GM13976 (cell line): ENCODE data around the gene AFMID.

Experiments used
- DNase-seq: peaks from one replicate; pipeline ENCODE4 v3.0.0; 2012; ENCODE audit warnings: low spot score
- in situ Hi-C: fragments of 300-500 bp; cut with MboI; formaldehyde crosslinking; loops from one replicate; pipeline ENCODE4 v1.12.0; 2022; ENCODE audit warnings: low sequenced_read_pairs, mixed read lengths, inconsistent platforms; ENCODE audit not compliant: unreplicated experiment
- TF ChIP-seq, protein P1 (sequence below): IDR thresholded peaks from 2 replicates; pipeline ENCODE4 v1.5.1; 2012; ENCODE audit warnings: borderline replicate concordance, mild to moderate bottlenecking; ENCODE audit not compliant: insufficient read depth; ENCODE audit errors: extremely low read depth, missing control alignments, control extremely low read depth

The AFMID gene

DNA sequence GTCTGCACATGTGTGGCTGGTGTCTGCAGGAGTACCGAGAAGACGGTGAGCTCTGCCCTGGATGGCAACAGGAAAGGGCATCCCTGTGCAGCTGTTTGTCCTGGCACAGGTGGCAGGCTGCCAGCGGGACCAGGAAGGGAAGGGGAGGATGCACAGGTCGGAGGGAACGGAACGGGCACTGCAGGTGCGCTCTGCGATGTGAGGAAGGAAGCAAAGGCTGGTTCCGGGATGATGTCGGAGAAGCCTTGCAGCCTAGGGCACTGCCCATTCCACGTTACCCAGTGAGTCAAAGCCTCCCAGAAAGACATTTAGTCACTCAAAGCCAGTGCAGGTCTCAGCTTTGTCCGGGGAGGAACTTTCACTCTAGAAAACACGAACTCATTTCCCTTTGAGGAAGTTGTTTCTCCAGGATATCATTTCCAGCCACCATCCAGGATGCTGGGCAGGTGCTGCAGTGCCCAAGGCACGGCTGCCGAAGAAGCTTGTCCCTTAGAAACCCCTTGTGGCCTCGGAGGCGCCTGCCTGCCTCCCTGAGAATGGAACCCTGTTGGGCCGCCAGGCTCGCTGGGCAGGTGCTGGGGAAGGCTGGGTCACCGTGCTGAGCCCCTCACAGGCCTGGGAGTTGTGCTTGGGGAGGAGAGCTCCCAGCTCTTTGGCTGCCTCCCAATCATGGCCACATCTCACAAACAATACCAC is 39.7 kb downstream of the AFMID start:
- TF ChIP-seq, protein P1, sequence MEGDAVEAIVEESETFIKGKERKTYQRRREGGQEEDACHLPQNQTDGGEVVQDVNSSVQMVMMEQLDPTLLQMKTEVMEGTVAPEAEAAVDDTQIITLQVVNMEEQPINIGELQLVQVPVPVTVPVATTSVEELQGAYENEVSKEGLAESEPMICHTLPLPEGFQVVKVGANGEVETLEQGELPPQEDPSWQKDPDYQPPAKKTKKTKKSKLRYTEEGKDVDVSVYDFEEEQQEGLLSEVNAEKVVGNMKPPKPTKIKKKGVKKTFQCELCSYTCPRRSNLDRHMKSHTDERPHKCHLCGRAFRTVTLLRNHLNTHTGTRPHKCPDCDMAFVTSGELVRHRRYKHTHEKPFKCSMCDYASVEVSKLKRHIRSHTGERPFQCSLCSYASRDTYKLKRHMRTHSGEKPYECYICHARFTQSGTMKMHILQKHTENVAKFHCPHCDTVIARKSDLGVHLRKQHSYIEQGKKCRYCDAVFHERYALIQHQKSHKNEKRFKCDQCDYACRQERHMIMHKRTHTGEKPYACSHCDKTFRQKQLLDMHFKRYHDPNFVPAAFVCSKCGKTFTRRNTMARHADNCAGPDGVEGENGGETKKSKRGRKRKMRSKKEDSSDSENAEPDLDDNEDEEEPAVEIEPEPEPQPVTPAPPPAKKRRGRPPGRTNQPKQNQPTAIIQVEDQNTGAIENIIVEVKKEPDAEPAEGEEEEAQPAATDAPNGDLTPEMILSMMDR = no peak
- in situ Hi-C loops = no loop called here
- DNase-seq = no peak

DNA sequence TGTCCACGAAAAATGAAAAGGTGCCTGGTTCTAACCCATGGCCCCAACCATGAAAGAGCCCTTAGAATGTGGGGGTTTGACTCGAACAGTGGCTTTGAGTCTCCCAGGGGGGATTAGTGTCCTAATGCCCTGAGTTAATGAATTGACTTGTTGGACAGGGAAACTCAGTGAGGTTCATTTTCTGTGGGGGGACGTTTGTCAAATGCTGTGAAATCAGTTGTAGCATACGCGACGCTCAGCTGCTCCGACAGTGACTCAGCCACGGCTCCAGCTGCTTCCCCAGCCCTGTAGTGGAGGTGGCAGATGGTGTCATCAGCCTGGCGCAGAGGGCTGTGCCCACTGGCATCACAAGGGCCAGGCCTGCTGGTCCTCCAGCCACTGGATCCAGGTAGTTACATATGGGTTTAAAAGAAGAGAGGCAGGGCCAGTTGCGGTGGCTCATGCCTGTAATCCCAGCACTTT is 40.3 kb downstream of the AFMID start:
- TF ChIP-seq, protein P1 = no peak
- in situ Hi-C loops = no loop called here
- no peak for DNase-seq

DNA sequence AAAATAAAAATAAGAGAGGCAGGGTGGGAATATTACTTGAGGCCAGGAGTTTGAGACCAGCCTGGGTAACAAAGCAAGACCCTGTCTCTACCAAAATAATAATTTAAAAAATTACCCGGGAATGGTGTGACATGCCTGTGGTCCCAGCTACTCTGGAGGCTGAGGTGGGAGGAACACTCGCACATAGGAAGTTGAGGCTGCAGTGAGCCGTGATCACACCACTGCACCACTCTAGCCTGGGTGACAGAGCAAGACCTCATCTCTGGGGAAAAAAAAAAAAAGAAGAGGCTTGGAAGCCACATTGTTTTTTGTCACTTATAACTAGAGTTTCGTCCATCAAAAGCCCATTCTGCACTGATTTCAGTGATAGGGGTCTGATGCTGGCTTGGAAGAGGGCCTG is 41.0 kb downstream of the AFMID start:
- in situ Hi-C loops = no loop called here
- no peak for DNase-seq
- TF ChIP-seq, protein P1 = no peak

DNA sequence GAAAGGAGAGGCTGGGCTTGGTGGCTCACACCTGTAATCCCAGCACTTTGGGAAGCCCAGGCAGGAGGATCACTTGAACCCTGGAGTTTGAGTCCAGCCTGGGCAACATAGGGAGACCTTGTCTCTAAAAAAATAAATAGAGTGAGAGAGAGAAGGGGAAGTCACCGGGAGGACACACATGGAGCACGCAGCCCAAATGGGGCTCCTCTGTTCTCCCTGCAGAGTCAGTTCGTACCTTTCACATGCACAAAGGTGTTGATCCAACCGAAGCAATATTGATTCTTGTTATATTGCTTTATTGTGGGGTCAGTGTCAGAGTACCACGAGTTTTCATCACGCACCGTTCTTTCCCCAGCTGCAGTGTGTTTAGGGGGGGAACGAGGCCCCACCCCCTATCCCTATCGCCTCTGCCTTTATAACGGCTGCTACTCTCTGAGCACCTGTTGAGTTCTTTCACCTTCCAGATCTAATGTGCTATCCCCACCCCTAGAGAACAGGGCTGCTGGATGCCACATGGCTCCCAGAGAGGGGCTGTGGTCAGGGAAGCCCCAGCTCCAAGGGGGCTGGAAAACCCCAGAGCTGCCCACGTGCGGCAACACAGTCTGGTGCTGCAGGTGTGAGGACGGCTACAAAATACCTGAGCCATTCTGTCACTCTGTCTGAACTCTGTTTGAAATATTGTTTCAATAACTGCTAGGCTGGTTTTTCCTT is 43.2 kb downstream of the AFMID start:
- TF ChIP-seq, protein P1 = no peak

DNA sequence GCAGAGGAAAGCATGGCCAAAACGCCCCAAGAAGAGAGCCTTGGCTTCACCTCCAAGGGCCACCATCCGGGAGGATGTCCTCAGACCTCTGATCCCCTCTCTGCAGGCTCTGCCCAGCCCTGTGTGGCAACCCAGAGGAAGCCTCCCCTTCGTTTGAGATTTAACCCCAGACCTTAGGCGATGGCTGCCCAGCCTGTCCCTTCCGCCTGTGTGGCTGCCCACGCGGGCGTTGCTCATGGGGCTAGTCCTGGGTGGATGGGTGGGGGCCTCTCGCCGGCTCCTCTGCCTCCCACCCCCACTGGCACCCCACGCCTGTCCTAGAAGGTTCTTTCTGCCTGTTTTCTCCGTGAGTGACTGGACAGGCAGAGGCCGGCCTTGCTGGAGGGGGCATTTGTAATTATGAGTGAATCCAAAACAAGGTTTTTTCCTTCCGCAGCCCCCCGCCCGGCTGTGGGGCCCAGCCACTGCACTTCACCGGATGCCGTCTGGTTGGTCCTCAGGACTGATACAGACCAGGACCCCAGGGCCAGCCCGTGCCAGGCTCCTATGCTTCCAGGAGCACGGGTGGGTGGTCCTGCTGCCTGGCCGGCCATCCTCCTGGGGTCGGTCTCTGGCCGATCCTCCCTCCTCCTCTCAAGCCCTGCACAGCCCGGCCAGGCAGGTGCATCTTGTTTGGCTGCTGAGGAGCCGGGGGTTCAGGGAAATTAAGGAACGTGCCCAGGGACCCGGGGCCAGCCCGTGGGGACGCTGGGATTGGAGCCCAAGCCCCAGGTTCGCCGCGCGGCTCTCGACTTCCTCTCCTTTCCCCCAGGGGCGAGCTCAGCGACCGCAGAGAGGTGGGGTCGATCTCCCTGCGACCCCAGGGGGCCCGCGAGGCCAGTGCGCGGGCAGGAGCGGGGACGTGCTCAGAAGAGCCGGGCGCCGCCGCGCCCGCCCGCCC is 44.1 kb downstream of the AFMID start, which contains the start of gene TMEM235:
Gene TMEM235 (plus strand): TSS at position 636 of the 940 bp plus-strand sequence. CDS start 393 bp downstream, outside the sequence.
- no peak for DNase-seq
- in situ Hi-C loops = no loop called here
- TF ChIP-seq, protein P1 = no peak

More for the DNA sequence above, 43.2 kb downstream of the AFMID start:
- in situ Hi-C loops = no loop called here
- DNase-seq = no peak
